ENCODE data around the gene CARD11.

CARD11 gene

DNA sequence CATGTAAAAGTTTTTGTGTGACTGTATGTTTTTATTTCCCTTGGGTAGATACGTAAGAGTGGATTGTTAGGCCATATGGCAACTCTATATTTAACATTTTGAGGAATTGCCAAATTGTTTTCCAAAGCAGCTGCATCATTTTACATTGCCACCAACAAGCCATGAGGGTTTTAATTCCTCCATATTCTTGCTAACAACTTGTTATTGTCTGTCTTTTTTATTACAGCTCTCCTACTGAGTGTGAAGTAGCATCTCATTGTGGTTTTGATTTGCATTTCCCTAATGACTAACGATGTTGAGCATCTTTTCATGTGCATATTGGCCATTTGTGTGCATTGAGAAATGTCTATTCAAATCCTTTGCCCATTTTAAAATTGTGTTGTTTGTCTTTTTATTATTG, 94.9 kb downstream of the CARD11 start:
- H3K27ac ChIP-seq = no peak overlapping the region
- TF ChIP-seq, protein P1, sequence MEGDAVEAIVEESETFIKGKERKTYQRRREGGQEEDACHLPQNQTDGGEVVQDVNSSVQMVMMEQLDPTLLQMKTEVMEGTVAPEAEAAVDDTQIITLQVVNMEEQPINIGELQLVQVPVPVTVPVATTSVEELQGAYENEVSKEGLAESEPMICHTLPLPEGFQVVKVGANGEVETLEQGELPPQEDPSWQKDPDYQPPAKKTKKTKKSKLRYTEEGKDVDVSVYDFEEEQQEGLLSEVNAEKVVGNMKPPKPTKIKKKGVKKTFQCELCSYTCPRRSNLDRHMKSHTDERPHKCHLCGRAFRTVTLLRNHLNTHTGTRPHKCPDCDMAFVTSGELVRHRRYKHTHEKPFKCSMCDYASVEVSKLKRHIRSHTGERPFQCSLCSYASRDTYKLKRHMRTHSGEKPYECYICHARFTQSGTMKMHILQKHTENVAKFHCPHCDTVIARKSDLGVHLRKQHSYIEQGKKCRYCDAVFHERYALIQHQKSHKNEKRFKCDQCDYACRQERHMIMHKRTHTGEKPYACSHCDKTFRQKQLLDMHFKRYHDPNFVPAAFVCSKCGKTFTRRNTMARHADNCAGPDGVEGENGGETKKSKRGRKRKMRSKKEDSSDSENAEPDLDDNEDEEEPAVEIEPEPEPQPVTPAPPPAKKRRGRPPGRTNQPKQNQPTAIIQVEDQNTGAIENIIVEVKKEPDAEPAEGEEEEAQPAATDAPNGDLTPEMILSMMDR (conservative IDR thresholded peaks at IDR 0.05) = no peak

DNA sequence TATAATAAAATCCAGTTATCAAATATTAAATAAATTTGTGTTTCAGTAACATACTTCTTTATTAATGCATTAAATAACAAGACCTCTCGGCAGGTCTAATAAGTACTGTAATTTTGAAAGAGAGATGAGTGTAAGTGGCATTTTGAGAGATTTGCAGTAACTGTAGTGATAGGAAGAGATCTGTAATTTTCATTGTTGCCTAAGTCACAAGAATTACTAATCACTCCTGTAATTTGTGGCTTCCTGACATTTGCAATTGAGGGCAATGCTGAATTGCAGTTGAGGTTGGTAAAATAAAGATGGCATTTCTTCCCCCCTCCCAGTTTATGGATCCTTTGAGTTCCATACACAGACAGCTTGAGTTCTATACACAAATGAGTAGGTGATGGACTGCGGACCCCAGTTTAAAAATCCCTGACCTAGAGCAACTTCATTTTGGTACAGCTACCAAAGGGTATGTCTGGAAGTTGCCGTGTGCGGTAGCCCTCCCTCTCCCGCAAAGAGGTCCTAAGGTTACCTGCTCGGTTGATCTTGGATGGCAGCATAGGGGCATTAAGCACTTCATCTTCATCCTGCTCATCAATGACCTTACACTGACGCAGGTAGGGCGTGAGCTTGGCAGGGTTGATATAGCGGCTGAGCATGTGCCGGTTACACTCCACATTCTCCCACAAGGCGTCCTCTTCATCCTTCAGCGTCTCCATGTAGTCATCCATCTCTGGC, 96.4 kb downstream of the CARD11 start:
- TF ChIP-seq, protein P1 (conservative IDR thresholded peaks at IDR 0.05) = no peak
- H3K27ac ChIP-seq = no peak overlapping the region

DNA sequence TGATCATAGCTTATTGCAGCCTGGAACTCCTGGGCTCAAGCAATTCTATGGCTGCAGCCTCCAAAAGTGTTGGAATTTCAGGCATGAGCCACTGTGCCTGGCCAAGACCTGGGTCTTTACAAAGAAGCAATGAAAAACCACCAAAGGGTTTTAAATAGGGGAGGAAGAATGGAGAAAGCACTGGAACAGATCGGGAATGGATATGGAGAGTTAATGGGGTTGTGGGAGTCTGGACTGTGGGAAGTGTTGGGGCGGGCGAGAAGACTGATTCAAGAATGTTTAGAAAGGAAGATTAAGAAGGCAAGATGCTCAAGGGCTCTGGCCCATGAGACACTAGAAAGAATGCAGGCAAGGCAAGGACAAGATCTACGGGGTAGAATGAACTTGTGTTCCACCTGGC, 98.5 kb downstream of the CARD11 start:
- TF ChIP-seq, protein P1 (conservative IDR thresholded peaks at IDR 0.05) = no peak
- no peak overlapping the region for H3K27ac ChIP-seq

DNA sequence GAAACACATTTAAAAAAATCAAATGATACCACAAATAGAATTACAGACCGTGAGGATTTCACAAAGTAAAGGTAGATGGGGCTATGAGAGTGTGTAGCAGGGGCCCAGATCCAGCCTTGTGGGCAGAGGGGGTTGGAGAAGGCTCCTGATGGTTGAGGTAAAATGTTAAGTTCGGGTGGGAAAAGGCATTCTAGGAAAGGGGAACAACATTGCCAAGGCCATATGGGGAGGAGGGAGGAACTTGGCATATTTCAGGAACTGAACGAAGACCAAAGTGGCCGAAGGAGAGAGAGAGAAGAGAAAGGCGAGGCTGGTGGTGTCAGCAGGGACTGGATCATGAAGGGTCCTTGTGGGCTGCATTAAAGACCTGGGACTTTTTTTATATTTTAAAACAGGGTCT, 98.9 kb downstream of the CARD11 start:
- H3K27ac ChIP-seq = no peak overlapping the region
- TF ChIP-seq, protein P1 (conservative IDR thresholded peaks at IDR 0.05) = no peak

DNA sequence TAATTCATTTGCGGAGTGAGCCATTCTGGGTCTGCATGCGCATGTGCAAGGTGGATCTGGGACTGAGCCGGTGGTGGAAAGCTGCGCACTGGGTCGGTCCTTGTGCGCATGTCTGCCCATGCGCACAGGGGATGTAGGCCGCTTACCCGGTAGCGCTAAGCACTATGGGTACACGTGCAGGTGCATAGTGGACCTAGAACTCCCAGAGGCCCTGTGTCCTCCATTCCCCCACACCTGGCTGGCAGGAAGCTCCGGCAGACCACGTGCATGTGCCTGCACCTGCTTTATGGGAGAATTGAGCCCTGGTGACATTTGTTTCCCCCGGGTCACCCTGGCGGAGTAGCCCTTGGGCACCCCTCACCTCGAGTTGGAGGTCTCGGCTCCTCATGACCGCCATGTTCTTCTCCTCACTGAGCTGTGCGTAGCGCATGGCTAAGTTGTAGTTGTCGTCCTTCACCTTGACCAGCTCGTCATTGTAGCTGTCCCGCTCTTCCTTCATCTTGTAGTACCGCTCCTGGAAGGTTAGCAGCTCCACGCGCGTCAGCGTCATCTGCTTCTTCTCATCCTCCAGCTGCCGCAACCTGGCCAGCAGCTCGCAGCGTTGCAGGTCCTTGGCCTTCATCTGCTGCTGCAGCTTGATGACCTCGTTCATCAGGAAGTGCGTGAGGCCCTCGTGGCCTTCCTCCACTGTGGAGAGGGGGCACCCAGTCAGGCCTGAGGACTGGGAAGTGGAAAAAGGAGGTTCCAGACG, 99.6 kb downstream of the CARD11 start:
- TF ChIP-seq, protein P1 (conservative IDR thresholded peaks at IDR 0.05) = no peak
- H3K27ac ChIP-seq = no peak overlapping the region

DNA sequence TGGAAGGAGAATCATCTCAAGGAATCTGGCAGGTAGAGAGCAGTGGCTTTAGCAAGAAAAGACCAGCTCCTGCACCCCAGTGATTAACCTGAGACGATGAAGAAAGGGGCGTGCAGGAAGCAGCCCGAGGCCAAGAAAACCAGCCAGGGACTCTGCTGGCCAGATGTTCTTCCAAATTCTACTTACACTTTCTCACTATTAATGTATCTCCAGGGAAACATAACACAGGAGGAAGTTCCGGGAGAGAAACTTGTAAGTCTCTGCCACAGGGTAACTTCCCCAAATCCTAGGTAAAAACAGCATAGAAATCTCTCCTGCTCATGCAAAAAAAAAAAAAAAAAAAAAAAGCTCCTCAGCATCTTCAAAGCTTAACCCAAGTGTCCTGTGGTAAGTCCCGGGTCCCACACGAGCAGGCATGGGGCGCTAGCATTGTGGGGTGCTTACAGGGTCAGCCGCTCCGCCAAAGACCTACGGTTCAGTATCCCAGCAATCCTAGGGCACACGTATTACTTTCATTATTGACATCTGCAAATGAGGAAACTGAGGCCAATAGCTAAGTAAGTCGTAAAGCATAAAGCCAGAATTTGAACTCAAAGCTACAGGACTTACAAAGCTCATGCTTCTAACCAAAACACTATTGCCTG, 102.3 kb downstream of the CARD11 start:
- TF ChIP-seq, protein P1 (conservative IDR thresholded peaks at IDR 0.05) = no peak

DNA sequence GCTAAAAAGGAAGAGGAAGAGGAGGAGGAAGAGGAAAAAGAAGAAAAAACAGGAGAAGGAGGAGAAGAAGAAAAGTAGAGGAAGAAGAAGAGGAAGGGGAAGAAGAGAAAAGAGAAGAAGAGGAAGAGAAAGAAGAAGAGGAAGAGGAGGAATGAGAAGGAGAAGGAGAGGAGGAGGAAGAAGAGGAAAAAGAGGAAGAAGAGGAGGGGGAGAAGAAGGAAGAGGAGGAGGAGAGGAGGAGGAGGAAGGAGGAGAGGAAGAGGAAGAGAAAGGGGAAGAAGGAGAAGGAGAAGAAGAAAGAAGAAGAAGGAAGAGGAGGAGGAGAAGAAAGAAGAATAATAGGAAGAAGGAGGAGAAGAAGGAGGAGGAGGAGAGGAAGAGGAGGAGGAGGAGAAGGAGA, 103.2 kb downstream of the CARD11 start:
- TF ChIP-seq, protein P1 (conservative IDR thresholded peaks at IDR 0.05) = no peak
- no peak overlapping the region for H3K27ac ChIP-seq

More for the DNA sequence above, 102.3 kb downstream of the CARD11 start:
- no peak overlapping the region for H3K27ac ChIP-seq

Data from VCaP (cell line).